ENCODE data around the gene HEXIM1.

The HEXIM1 gene

DNA sequence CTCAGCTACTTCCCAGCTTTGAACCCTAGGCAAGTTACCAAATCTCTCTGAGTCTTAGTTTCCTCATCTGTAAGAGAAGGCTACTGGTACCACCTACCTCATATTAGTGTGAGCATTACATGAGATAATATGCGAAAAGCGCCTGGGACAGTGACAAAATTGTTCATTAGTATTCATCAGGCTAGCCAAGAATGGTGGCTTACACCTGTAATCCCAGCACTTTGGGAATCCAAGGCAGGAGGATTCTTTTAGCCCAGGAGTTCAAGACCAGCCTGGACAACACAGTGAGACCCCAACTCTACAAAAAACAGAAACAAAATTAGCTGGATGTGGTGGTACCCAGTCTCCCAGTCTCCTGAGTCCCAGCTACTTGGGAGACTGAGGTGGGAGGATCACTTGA lies 19.3 kb upstream of the HEXIM1 start:
- DNase-seq (ENCODE audit: low read depth in 2 of 2, low spot score in 1 of 2), result no peak

DNA sequence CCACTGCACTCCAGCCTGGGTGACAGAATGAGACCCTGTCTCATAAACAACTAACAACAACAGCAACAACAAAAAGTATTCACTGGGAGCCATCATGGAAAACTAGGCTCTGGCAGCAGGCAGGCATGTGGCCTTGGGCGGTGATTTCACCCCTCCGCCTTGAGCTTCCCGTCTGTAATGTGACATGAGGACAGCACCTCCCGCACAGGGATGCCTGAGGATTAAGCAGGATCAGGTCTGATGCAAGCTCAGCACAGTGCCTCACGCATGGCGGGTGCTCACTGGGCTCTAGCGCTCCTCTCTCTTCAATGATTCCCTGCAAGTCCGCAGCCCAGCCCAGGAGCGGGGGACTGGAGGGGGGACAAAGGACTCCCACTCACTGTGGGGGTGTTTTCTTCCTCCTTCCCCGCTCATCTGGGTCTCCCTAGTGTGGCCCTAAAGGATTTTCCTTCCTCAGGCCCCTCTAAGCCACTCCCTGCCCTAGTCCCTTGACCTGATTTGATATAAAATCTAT lies 18.8 kb upstream of the HEXIM1 start:
- DNase-seq (ENCODE audit: low read depth in 2 of 2, low spot score in 1 of 2), result no peak

DNA sequence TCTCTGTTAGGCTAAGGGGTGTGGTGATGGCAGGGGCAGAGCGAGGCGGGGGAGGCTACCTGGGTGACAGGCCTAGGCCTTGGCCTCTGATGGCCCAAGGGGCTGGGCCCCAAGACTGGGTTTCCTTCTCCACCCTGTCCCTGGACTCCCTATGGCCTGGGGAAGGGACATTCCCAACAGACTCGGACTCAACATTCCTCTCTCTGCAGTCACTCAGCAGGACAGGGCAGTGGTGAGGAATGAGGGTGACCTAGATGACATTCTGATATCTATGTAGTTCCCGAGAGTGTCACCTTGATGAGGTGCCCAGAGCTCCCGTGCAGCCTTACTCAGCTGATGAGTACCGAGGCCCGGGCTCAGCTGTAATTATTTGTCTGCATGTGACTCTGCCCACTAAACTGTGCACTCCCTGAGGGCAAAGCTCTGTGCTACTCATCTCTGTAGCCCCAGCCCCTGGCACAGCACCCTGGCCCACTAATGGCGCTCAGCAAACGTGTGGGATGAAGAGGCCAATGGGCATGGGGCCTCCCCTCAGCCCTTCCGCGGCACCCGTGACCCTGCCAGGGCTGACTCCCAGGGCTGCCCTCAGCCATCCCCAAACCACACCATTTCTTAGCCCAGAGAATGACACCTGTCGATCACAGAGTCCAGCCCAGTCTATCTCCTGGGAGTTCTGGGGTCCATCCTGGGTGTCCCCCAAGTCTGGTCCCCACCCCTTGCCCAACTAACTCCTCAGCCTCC lies 18.2 kb upstream of the HEXIM1 start:
- no peak for DNase-seq (ENCODE audit: low read depth in 2 of 2, low spot score in 1 of 2)

DNA sequence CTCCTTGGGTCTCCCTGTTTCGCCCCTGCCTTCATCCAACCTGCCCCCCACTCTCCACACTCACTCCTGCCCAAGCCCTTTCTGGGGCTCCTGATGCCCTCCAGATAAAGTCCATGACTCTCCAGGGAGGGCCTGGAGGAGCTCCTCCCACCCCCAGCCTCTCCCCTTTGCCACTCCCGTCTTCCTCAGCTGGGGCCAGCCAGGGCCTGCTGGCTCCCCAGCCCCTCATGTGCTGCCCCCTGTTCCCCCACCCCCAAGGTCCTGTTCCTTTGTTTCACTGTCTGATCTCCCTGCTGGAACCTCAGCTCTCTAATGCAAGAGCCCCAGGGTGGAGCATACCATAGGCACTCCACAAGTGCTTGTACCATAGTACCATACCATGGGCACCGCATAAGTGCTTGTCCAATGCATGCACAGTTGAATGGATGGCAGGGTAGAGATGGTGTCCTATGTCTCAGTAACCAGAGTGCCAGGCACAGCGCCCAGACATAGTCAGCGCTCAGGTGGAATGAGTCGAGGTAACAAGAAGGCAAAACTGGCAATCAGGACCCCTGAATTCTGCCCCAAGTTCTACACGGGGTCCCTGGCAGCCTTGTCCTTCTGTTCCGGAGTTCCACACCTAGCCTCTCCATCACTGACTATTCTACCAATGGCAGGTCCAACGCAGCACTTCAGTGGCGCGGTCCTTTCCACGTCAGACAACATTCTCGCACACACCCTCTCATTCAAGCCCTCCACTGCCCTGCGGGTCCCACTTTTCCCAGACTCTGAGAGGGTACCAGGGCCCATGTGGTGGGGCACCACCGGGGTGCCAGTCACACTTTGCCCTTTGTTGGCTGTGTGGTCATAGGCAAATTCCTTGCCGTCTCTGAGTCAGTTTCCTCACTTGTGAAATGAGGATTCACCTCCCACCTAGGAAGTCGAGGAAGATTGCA lies 17.3 kb upstream of the HEXIM1 start:
- no peak for DNase-seq (ENCODE audit: low read depth in 2 of 2, low spot score in 1 of 2)

DNA sequence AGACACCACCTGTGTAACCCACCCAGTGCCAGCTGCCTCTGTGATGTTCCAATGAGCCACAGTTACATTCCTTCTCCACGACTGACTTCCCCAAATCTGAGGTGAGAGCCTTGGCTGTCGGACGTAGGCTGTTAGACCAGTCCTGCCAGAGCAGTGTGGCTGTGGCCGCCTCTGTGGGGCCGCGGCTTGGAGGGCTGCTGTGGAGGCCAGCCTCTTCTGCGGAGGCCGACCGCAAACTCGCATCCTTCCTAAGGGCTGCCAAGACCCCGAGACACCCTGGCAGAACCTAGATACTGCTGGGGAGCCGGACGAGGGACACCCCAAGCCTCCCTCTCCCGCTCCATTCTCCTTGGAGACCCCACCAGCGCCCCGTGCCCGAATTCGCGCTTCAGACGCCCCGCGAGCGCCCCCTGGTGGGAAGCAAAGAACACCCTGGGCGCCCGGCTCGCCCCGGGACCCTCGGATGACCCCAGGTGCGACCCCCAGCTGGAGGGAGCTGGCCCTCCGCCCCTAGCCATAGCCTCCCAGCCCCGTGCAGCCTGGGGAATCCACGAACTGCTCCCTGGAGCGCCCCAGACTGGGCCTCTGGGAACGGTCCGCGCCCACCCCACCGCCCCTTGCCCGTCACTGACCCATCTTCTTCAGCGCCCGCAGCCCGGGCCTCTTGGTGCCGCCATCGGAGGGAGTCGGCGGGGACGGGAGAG lies 16.5 kb upstream of the HEXIM1 start:
- DNase-seq (ENCODE audit: low read depth in 2 of 2, low spot score in 1 of 2), result no peak

DNA sequence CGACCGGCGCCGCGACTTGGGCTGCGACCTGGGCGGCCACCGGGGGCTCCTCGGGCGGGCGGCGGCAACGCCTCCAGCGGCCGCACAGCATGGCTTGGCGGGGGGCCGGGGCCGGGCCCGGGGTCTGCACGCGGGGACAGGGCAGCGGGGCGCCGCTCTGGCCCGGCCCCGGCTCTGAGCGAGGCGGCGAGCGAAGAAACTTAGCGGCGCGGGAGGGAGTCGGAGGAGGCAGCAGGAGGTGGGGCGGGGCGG lies 16.0 kb upstream of the HEXIM1 start, which contains the start of gene PLCD3:
TSS of gene PLCD3 (minus strand) at position 196 of the 252 bp plus-strand sequence. CDS start at position 91, 105 bp downstream.
- no peak for DNase-seq (ENCODE audit: low read depth in 2 of 2, low spot score in 1 of 2)

DNA sequence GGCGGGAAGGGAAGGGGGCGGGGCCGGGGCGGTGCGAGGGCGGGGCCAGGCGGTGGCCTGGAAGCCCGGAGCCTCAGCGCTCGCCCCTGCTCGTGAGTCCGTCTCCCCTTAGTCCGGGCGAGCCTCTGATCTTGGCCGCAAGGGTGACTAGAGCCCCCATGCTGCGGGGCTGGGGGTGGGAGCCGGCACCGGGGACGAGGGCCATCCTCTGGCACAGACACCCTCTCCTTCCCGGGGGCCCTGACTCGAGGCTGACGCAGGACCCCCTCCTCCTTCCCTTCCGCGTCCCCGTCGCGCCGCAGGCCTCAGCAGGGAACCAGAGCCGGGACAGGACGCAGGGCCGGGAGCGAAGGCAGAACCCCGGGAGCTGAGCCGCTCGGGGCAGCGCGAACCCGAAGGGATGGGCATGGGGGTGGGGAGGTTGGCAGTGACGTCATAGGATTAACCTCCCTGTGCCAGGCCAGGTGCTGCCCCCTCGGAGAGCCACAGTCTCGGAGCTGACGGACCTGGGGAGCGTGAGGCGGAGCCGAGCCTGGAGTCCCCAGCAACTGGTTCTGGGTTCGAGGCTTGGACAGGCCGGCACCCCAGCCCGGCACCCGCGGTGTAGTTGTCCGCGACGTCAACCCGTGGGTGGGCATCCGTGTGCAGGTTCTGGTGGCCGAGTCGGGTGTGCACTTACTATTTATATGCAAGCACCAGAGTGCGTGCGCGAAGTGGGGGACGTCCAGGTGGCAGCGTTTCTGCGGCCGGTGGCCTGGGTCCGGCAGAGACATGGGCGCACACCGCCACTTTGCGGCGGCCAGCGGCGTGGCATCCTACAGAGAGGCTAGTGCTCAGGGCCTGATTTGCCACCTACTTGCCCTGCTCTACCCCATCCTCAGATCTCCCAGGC lies 15.5 kb upstream of the HEXIM1 start:
- DNase-seq (ENCODE audit: low read depth in 2 of 2, low spot score in 1 of 2), result no peak

DNA sequence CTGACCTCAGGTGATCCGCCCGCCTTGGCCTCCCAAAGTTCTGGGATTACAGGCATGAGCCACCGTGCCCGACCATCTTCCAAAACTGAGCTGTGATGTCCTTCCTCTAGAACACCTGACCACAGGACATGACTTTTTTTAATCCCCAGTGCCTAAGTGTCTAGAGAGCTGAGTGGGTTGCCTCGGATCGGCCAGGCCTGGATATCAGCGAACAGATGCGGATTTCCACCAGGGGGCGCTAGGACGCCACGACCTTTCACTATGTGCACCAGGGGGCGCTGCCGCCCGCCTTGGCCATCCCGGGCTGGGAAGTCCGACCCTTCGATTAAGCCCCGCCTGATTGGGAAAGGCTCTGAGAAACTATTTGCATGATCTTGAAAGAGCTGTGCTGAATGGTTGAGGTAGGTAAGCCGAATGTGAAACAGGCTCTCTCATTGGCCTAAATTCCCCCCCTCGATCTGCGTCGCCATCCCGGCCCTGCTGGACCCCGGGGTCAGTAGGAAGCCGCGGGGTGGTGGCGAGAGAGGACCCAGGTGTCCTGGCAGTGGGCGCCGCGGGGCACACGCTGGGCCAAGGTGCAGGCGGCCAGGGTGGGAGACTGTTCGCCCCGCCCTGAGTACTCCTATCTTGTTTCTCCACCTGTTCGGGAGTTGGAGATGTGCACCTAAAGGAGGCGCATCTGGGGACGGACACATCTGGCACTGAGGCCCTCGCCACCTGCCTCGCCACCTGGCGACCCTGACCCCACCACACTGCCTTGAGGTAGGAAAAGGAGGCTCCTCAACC lies 12.9 kb upstream of the HEXIM1 start, which contains the start of gene ACBD4:
TSS of gene ACBD4 (plus strand) at position 496 of the 786 bp plus-strand sequence. CDS start 458 bp downstream, outside the sequence.
- peak; percentile 89 to 97 for DNase-seq (ENCODE audit: low read depth in 2 of 2, low spot score in 1 of 2)

DNA sequence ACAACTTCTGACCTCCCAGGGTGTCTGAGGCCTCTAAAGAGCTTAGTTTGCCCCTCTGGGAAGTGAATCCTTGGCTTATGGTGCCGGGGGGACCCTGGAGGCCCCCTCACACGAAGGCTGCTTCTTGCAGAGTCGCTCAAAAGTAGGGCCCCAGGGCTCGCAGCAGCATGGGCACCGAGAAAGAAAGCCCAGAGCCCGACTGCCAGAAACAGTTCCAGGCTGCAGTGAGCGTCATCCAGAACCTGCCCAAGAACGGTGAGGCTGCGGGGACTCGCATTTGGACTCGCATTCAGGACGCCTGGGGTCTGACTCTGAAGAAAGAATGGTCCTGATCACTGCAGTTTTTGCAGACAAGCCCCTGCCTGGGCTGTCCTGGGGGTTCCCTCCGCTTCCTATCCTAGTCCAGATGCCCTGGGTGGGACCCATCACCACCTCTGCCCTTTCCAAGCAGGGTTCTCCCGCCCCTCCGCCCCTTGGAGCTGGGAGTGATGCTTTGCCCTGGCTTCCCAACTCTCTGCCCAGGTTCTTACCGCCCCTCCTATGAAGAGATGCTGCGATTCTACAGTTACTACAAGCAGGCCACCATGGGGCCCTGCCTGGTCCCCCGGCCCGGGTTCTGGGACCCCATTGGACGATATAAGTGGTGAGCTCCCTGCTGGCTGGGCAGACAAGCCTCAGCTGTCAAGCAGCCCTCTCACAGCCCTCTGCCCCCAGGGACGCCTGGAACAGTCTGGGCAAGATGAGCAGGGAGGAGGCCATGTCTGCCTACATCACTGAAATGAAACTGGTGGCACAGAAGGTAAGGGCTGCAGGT lies 12.1 kb upstream of the HEXIM1 start:
- no peak for DNase-seq (ENCODE audit: low read depth in 2 of 2, low spot score in 1 of 2)

DNA sequence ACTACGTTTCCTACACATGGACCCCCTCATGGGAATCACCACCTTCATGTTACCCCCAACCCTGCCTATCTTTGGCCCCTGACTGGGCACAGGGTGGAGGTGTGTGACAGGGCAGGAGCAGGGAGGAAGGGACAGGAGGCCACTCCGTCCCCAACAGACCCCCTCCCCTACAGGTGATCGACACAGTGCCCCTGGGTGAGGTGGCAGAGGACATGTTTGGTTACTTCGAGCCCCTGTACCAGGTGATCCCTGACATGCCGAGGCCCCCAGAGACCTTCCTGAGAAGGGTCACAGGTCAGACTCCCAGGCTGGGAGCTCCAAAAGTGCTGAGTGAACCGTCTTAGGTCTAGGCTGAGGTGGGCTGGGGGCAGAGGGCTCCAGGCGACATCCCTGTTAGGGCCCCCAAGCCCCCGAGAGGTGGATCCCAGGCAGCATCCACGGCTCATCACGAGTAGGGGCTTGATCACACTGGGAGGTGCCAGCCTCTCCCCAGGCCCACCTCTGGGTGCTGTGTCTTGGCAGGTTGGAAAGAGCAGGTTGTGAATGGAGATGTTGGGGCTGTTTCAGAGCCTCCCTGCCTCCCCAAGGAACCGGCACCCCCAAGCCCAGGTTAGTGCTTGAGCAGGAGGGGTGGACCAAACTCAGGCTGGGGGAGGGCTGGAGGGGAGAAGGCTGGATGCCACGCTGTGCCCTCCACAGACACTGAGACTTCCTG lies 11.3 kb upstream of the HEXIM1 start:
- DNase-seq (ENCODE audit: low read depth in 2 of 2, low spot score in 1 of 2), result no peak

DNA sequence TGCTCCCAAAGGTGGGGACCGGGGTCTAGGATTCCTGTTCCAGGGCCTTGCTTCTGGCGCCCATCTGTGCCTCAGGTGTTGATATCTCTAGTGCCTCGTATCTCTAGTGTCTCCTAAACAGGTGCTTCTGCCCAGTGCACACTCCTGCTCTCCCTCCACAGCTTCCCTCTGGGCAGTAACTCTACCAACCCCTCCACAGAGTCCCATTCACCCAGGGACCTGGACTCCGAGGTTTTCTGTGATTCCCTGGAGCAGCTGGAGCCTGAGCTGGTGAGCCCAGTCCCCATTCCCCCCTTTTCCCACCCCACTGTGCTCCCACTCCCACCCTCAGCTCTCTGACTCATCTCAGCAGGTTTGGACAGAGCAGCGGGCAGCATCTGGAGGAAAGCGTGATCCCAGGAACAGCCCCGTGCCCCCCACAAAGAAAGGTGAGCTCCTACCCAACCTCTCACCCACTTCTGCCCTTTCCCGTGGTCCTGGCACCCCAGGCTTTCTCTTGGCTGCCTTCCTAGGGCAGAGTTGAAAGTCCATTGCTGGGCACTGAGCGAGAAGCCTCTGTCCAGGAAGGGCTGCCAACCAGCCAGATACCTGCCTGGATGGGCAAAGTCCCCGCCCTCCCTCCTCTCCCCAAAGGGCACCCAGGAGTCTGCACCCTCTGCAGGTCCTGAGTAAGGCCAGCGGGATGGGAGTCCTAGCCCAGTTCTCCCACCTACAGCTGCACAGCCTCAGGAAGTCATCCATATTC lies 10.5 kb upstream of the HEXIM1 start:
- no peak for DNase-seq (ENCODE audit: low read depth in 2 of 2, low spot score in 1 of 2)

DNA sequence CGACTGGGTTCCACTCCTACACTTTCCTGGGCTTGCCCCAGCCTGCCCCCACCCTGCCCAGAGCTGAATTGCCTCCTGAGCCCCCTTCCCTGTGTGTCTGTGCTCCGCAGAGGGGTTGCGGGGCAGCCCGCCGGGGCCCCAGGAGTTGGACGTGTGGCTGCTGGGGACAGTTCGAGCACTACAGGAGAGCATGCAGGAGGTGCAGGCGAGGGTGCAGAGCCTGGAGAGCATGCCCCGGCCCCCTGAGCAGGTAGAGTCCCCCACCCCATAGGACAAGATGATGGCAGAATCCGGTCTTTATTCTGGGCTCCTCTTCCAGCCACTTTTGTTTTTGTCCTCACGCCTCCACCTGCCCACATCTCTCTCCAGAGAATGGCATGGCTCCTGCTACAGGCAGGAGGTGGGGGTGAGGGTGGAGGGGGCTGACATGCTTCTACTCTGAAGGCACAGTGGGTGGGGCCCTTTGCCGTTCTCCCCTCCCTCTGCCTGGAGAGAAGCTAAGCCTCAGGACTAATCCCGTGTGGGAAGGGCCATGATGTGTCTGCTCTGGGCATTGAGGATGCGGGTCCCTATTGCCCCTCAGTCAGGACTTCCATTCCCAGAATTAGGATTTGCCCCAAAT lies 9.3 kb upstream of the HEXIM1 start:
- no peak for DNase-seq (ENCODE audit: low read depth in 2 of 2, low spot score in 1 of 2)

DNA sequence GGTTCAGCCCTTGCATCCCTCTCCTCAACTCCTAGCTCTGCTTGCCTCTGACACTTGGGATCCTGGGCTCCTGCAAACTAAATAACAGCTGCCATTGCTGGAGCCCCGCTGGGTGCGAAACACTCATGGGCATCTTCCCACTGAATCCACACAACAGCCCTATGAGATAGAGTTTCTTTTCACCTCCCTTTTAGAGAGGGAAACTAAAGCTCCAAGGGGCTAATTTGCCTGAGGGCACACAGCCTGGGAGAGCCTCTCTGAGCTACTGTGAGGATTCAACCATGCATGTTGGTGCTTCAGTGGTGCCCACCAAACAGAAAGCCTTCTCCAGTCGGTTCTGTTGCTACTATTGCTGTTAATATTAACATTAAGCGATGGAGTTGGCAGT lies 8.7 kb upstream of the HEXIM1 start:
- DNase-seq (ENCODE audit: low read depth in 2 of 2, low spot score in 1 of 2), result no peak

DNA sequence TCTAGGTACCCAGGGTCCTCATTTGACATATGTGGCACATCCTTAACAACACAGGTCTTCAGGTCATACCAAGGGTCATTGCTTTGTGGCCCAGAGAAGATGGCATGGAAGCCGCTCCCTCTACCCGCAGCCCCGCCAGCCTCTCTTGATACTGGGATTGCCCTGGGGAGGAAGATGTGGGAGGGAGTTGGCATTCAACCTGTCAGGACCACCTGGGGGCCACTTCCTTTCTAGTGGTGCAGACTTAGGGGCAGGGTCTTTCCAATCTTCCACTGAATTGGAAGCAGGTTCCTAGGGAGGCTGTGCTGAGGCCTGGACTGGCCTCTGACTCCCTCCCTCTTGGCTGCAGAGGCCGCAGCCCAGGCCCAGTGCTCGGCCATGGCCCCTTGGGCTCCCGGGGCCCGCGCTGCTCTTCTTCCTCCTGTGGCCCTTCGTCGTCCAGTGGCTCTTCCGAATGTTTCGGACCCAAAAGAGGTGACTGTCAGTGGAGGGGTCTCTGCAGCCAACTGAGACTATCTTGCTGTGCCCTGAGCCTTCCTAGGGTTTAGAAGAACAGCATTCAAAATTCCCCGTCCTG lies 5.1 kb upstream of the HEXIM1 start:
- DNase-seq (ENCODE audit: low read depth in 2 of 2, low spot score in 1 of 2), result no peak

DNA sequence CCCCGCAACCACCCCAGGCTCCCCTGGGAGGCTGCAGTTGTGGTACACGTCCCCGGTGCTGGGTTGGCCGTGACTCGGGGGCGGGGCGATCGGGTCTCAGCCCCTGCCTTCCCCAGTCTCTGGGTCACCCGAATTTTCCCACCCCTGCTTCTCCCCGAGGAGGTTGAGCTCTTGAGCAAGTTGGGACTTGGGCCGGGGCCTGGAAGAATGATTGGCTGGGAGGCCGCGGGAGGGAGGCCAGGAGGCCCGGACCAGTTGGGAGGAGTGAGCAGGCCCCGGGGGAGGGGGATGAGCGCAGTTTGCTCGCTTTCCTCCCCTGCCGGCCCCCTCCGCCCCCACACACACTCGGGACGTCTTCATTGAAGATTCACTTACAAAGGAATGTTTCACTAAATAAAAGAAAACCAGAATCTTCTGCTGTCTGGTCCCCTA lies 4.5 kb upstream of the HEXIM1 start:
- DNase-seq (ENCODE audit: low read depth in 2 of 2, low spot score in 1 of 2), result no peak

DNA sequence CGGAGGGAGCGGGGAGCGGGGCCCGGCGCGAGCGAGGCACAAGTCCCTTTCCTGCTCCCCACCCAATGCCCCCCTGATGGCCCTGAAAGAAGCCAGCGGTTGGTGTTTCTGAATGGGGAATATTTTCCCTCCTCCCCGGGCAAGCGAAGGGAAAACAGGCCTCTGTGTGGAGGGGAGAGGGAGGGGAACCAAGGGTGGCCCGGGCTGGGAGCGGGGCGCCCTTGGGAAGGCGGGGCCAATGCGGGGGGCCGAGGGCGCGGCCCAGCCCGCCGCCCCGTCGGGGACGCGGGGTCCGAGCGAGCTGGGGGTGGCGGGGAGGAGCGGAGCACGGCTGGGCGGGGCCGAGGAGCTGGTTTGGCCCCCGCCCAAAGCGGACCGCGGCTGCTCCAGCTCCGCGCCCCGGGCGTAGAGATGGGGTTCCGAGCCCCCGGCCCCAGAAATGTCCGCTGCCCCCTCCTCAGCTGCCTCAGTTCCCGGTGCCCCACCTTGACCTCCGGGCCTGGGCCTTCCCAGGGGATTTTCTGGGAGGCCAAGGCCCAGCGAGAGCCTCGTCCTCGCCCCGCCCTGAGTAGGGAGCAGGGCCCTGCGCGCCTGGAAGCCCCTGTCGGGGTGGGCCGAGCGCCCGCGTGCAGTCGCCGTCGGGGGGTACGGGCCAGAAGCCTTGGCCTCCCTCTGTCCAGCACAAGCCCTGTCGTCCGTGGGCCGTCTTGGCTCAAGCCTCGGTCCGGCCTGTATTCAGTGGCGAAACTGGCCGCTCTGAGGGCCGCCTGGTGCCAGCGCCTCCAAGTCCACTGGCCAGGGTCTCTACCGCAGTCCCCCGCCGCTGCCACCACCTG lies 3.9 kb upstream of the HEXIM1 start:
- no peak for DNase-seq (ENCODE audit: low read depth in 2 of 2, low spot score in 1 of 2)
